GM19193 (cell line): ENCODE data around the gene DGCR8.

Source experiments
- POLR2A ChIP-seq: IDR thresholded peaks from 4 replicates; pipeline ENCODE4 v1.6.1; 2011; ENCODE audit not compliant: insufficient read depth, insufficient read length; ENCODE audit errors: extremely low read depth

Gene DGCR8

GRCh38 chr22:20043057-20043996 is 36.7 kb upstream of the DGCR8 start:
- no peak for TF ChIP-seq POLR2A

GRCh38 chr22:20043997-20044342 is 36.1 kb upstream of the DGCR8 start:
- TF ChIP-seq POLR2A: no peak

- TF ChIP-seq POLR2A: no peak
Measured at GRCh38 chr22:20044495-20045151, 35.4 kb upstream of the DGCR8 start.

GRCh38 chr22:20046730-20047129 is 33.3 kb upstream of the DGCR8 start:
- no peak for TF ChIP-seq POLR2A

GRCh38 chr22:20051927-20052308 is 28.1 kb upstream of the DGCR8 start:
- no peak for TF ChIP-seq POLR2A

GRCh38 chr22:20052309-20053259 is 27.5 kb upstream of the DGCR8 start:
- no peak for TF ChIP-seq POLR2A

GRCh38 chr22:20053407-20054033 is 26.5 kb upstream of the DGCR8 start:
- TF ChIP-seq POLR2A: no peak

GRCh38 chr22:20054034-20054427 is 26.0 kb upstream of the DGCR8 start:
- TF ChIP-seq POLR2A: no peak

GRCh38 chr22:20054485-20054884 is 25.6 kb upstream of the DGCR8 start:
- no peak for TF ChIP-seq POLR2A

- TF ChIP-seq POLR2A: no peak
Measured at GRCh38 chr22:20055144-20055543, 24.9 kb upstream of the DGCR8 start.

- no peak for TF ChIP-seq POLR2A
Measured at GRCh38 chr22:20055654-20056053, 24.4 kb upstream of the DGCR8 start.

GRCh38 chr22:20056161-20056560 is 23.9 kb upstream of the DGCR8 start:
- no peak for TF ChIP-seq POLR2A

- no peak for TF ChIP-seq POLR2A
Measured at GRCh38 chr22:20056696-20057386, 23.2 kb upstream of the DGCR8 start.
